CD4-positive, alpha-beta T cell (primary cell): ENCODE results near the gene USH1G. TPM values are rescaled to one million over a fixed set of nuclear protein-coding genes. Genes with fewer than 3 reads are reported as not detected.

ENCODE experiments used
- ATAC-seq: fragments of 200-7000 bp; cut with Tn5 transposase; one replicate; pipeline ENCODE4 v1.10.0; 2022; ENCODE audit warnings: mild to moderate bottlenecking; ENCODE audit not compliant: poor library complexity
- CTCF ChIA-PET: fragments of 350-600 bp; sonication (Branson Sonifier 250); formaldehyde crosslinking; loops from one replicate; lab custom pipeline; 2021; ENCODE audit warnings: antibody characterized with exemption, inconsistent platforms; lab: Charles Lee
- POLR2A ChIA-PET: fragments of 350-600 bp; sonication (Branson Sonifier 250); formaldehyde crosslinking; loops from one replicate; lab custom pipeline; 2021; ENCODE audit warnings: antibody characterized with exemption, inconsistent platforms; lab: Charles Lee
- DNase-seq, 14 experiments: peaks; one replicate each; pipeline ENCODE4 v3.0.0-alpha.2; 2013 to 2020; ENCODE audit warnings: mixed read lengths in 2 of 14
- H3K27ac ChIP-seq, 2 donors: one replicate each; pipeline versions ENCODE4 v1.5.1 to v1.7.0; 2013; ENCODE audit warnings: low read length in 2 of 2, low read depth in 1 of 2, mild to moderate bottlenecking in 1 of 2
- H3K27me3 ChIP-seq, 2 experiments: 1 replicate in 1 of 2; 2 replicates in 1 of 2; pipeline versions ENCODE4 v1.6.1 to v1.7.0; 2013; ENCODE audit warnings: low read length in 2 of 2, control low read depth in 1 of 2, mild to moderate bottlenecking in 1 of 2, moderate library complexity in 1 of 2; ENCODE audit not compliant: insufficient read depth in 2 of 2, control insufficient read depth in 1 of 2
- H3K36me3 ChIP-seq: one replicate; pipeline ENCODE4 v1.6.1; 2013; ENCODE audit warnings: low read length, control low read depth; ENCODE audit not compliant: insufficient read depth
- H3K4me1 ChIP-seq: one replicate; pipeline ENCODE4 v1.6.1; 2013; ENCODE audit warnings: low read length, control low read depth; ENCODE audit not compliant: insufficient read depth
- H3K4me3 ChIP-seq: one replicate; pipeline ENCODE4 v1.5.1; 2013; ENCODE audit warnings: mild to moderate bottlenecking, low read length, moderate library complexity
- H3K9me3 ChIP-seq, 2 experiments: 1 replicate in 1 of 2; 2 replicates in 1 of 2; pipeline versions ENCODE4 v1.6.1 to v1.7.0; 2013; ENCODE audit warnings: low read length in 2 of 2, mild to moderate bottlenecking in 2 of 2, control low read depth in 1 of 2, moderate library complexity in 1 of 2; ENCODE audit not compliant: control insufficient read depth in 1 of 2, insufficient read depth in 1 of 2
- H3K27ac Mint-ChIP-seq: one replicate; pipeline ENCODE4 v1.8.0; 2020; ENCODE audit warnings: mixed read lengths
- H3K27me3 Mint-ChIP-seq: one replicate; pipeline ENCODE4 v1.8.0; 2021; ENCODE audit warnings: mixed read lengths
- H3K36me3 Mint-ChIP-seq: one replicate; pipeline ENCODE4 v1.8.0; 2021; ENCODE audit warnings: low read depth, mixed read lengths
- H3K4me1 Mint-ChIP-seq: one replicate; pipeline ENCODE4 v1.8.0; 2021; ENCODE audit warnings: low read depth, mixed read lengths
- H3K4me3 Mint-ChIP-seq: one replicate; pipeline ENCODE4 v1.8.0; 2020; ENCODE audit warnings: mild to moderate bottlenecking, mixed read lengths
- H3K9me3 Mint-ChIP-seq: one replicate; pipeline ENCODE4 v1.8.0; 2020; ENCODE audit warnings: mixed read lengths
- CTCF ChIP-seq: fragments of 200-600 bp; IDR thresholded peaks from one replicate; pipeline ENCODE4 v1.8.0; 2022; ENCODE audit warnings: antibody characterized with exemption, mild to moderate bottlenecking
- intact Hi-C, 2 experiments: fragments of 100-400 bp; cut with DNase I in 1 of 2; cut with micrococcal nuclease in 1 of 2; formaldehyde crosslinking; loops; one replicate each; pipeline versions ENCODE4 v1.15.1 to v1.9.0; 2023 to 2025; cut with DNase I, micrococcal nuclease
- total RNA-seq, 174 experiments: library from RNA in 2 of 174; stranded (reverse) in 2 of 174; gene quantifications; one replicate each; pipeline ENCODE4 v1.2.3 and lab custom pipeline; 2021 to 2026

Gene USH1G
- total RNA-seq, 2 experiments from 2014 or later = not detected

GRCh38 chr17:74936470-74936799 lies 13.4 kb upstream of the USH1G start:
- Histone ChIP-seq H3K27me3 (peaks cover 48 to 54% of the 10 kb centered on the region in 2 experiments), H3K27ac (no peak overlapping the region), H3K36me3 (no peaks in the 10 kb centered on the region), H3K4me3 (no peak overlapping the region), H3K4me1 (peaks cover 9% of the 10 kb centered on the region), H3K9me3 (peaks cover 0 to 11% of the 10 kb centered on the region in 2 experiments)
- ChIA-PET CTCF (no interaction called here), POLR2A (no interaction called here)
- peaks cover 74% of the 10 kb centered on the region for H3K27me3 Mint-ChIP-seq
- no peak for ATAC-seq
- H3K4me3 Mint-ChIP-seq = no peak overlapping the region
- H3K36me3 Mint-ChIP-seq = no peaks in the 10 kb centered on the region
- no peak overlapping the region for H3K27ac Mint-ChIP-seq
- intact Hi-C loops = loop anchor here in 1 of 2 experiments (10.0 kb wide), 1 partner anchor 512 kb away; no protein-coding TSS in a partner anchor
- H3K9me3 Mint-ChIP-seq = no peaks in the 10 kb centered on the region
- DNase-seq = no peak
- no peaks in the 10 kb centered on the region for H3K4me1 Mint-ChIP-seq
- TF ChIP-seq CTCF = no peak

GRCh38 chr17:74935585-74936469 lies 12.8 kb upstream of the USH1G start, which contains the start of gene OTOP3:
Gene OTOP3, plus strand, starts transcription at chr17:74935898. Its CDS starts 24 bp downstream, at chr17:74935922.
- Histone ChIP-seq H3K36me3 (no peaks in the 10 kb centered on the region), H3K9me3 (peaks cover 0 to 12% of the 10 kb centered on the region in 2 experiments), H3K27me3 (peaks cover 51 to 58% of the 10 kb centered on the region in 2 experiments), H3K4me3 (no peak within 1 kb of the TSS), H3K27ac (no peak within 1 kb of the TSS), H3K4me1 (peaks cover 9% of the 10 kb centered on the region)
- intact Hi-C loops = loop anchor here in 1 of 2 experiments (10.0 kb wide), 1 partner anchor 511 kb away; no protein-coding TSS in a partner anchor
- no peak for TF ChIP-seq CTCF
- Mint-ChIP-seq H3K4me1 (no peaks in the 10 kb centered on the region), H3K27me3 (peaks cover 78% of the 10 kb centered on the region), H3K36me3 (no peaks in the 10 kb centered on the region), H3K4me3 (no peak within 1 kb of the TSS), H3K27ac (no peak within 1 kb of the TSS), H3K9me3 (no peaks in the 10 kb centered on the region)
- no peak for DNase-seq
- ChIA-PET POLR2A (no interaction called here), CTCF (no interaction called here)
- ATAC-seq = no peak

GRCh38 chr17:74935048-74935447 lies 12.0 kb upstream of the USH1G start:
- Mint-ChIP-seq H3K27ac (no peak overlapping the region), H3K4me3 (no peak overlapping the region), H3K27me3 (peaks cover 78% of the 10 kb centered on the region), H3K4me1 (no peaks in the 10 kb centered on the region), H3K36me3 (no peaks in the 10 kb centered on the region), H3K9me3 (no peaks in the 10 kb centered on the region)
- Histone ChIP-seq H3K27me3 (peaks cover 51 to 58% of the 10 kb centered on the region in 2 experiments), H3K27ac (no peak overlapping the region), H3K36me3 (no peaks in the 10 kb centered on the region), H3K4me1 (peaks cover 9% of the 10 kb centered on the region), H3K9me3 (peaks cover 0 to 16% of the 10 kb centered on the region in 2 experiments), H3K4me3 (no peak overlapping the region)
- DNase-seq = no peak
- ChIA-PET CTCF (no interaction called here), POLR2A (no interaction called here)
- ATAC-seq = no peak
- intact Hi-C loops = loop anchor here in 1 of 2 experiments (10.0 kb wide), 1 partner anchor 510 kb away; no protein-coding TSS in a partner anchor
- no peak for TF ChIP-seq CTCF
